ELF-1 (cell line): ENCODE results near the gene C1orf35.

ENCODE experiments used
- DNase-seq: peaks from one replicate; pipeline ENCODE4 v3.0.0-alpha.2; 2016; ENCODE audit warnings: low read depth, low spot score

Gene C1orf35

DNA sequence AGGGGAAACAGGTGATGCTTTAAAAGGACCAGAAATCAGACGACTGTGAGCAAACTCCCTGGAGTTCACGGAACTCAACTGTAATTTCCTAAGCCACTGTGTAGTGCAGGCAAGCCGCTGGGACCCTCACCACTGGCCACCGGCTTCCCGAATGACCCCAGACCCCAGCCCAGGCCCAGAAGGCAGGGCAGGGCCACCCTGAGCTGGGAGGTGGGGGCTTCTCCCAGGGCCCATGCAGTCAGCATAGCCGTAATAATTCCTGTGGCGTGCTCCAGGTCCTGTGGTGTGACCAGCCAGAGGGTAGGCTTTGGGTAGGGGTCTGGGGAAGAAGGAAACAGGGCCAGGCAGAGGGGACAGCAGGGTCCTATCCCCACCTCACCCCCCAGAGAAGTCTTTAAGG lies 24.1 kb downstream of the C1orf35 start:
- DNase-seq: no peak

DNA sequence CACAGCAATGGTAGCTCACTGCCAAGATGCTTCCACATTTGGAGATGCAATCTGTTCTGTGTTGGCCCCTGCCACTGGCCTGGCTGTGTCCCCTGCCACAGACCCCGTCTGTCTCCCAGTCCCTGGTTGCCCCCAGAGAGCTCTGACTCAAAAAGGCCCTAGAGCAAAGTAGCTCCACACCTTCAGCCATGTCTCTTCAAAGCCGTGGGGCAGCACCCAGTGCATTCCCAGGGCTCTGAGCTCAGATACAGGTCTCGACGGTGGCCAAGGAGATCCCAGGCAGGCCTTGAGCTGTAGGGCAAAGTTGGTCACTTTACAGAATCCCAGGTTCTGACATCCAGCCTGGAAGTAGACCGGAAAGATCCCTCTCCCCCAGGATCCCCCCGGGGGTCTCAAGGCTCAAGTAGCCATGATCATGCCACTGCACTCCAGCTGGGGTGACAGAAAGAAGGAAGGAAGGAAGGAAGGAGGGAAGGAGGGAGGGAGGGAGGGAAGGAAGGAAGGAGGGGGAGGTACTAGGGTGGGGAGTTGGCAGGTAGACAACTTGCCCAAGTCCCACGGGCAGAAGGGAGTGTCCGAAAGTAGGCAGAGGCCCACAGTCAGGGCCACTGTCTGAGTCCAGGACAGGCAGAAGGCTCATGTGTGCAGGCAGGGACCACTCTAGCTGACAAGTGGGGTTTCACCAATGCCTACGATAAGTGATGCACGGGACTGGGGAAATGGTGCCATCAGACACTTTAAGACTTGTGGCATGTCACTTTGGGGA lies 25.4 kb downstream of the C1orf35 start:
- no peak for DNase-seq

DNA sequence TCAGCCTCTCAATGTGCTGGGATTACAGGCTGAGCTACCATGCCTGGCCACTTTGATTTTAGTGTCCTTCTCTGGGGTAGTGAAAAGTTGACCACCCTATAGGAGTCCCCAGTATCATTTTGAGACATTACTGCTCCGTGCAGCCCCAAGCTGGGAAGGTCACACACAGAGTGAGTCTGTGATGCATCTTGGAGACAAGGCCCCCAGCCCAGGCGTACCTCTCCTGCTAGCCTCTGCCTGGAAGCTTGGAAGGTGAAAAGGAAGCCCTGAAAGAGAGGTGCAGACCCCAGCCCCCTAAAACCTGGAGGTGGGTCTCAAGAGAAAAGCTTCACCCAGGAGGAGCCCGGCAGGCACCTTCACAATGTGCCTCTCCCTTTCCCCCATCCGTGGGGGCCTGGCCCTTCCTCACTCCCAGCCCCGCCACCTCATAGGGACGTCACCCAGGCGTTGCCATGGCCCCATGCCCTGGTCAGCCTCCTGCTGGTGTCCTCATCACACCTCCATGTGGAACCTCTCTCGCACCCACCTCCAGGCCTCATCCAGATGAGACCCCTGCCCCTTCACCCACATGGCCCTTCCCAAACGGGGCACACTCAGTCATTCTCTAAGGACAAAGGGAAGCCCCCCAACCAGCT lies 26.2 kb downstream of the C1orf35 start:
- no peak for DNase-seq

DNA sequence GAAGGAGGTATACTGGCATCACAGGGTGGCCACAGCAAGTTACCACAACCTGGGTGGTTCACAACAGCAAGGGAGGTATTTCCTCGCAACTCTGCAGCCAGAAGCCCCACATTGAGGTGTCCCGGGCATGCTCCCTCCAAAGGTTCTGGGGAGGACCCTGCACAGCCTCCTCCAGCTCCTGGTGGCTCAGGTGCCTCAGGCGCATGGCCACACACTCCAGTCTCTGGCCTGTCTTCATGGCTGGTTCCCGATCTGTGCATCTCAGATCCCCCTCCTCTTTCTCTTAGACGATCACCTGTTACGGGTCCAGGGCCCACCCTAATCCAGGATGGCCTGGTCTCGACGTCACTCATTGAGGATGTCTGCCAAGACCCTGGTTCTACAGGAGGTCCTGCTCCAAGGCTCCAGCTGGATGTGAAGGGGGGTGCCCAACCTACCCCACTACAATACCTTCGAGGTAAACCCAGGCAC lies 27.3 kb downstream of the C1orf35 start:
- no peak for DNase-seq

DNA sequence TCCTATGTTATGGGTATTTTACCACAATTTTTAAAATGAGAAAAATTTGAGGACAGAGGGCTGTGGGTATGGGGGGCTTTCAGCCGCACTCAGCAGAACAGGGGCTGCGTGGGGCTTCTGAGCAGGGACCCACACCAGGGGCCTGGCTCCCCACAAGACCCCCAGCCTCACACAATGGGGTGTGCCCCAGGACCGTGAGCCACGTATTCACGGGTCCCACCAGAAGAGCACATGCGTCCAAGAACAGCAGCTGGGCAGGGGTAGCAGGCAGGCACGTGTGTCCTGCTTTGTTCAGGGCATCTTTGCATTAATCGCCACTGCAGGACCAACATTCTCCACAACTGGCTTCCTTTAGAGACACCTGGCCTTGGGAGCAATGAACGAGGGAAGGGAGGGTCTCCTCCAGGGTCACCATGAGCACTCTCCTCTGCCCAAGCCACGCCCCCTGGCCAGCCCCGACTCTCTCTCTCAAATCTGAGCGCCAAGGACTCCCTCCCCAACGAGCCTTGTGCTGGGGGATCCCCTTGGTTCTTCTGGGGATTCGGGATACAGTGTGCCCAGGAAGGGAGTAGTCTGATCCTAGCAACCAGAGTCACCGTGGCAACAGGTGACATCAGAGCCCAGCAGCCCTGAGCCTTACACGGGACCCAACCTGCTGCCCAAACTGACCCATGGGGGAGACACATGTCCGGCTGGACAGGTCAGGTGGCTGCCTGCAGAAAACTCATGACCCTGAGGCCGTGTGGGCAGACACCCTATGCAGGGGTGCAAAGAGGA lies 28.0 kb downstream of the C1orf35 start:
- no peak for DNase-seq

DNA sequence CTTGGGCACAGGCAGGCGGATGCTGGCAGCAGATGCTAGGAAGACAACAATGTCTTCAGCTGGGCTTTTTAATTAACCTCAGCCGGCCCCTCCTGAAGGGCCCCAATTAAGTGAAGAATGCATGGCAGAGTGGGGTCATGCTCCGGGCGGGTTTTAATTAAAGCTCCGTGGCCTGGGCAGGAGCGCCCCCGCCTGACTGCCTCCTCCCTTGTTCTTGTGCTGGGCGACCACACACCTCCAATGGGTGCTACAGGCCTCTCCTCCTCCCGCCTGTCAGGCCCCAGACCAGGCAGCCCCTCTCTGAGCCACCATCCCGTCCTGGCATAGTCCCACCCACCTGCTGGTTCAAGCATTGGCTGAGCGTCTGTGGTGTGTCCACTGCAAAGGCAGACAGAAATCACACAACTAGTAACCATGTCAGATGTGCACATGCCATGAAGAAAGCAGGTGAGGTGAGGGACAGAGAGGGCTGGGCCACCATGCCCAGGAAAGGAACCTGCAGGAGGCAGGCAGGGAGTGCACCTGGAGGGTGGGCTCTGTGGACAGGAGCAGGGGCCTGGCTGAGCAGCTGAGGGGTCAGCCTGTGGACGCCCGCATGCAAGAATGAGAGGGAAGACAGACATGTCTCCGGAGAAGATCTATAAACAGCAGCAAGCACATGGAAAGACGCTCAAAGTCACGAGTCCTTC lies 29.1 kb downstream of the C1orf35 start:
- DNase-seq: peak; percentile 91

- DNase-seq: no peak
Measured at GRCh38 chr1:228073061-228073856, 29.9 kb downstream of the C1orf35 start.

GRCh38 chr1:228072658-228073043 lies 30.5 kb downstream of the C1orf35 start:
- no peak for DNase-seq

GRCh38 chr1:228071839-228072657 lies 31.1 kb downstream of the C1orf35 start:
- peak; percentile 1 for DNase-seq

- DNase-seq: no peak
Measured at GRCh38 chr1:228070851-228071250, 32.3 kb downstream of the C1orf35 start.

DNA sequence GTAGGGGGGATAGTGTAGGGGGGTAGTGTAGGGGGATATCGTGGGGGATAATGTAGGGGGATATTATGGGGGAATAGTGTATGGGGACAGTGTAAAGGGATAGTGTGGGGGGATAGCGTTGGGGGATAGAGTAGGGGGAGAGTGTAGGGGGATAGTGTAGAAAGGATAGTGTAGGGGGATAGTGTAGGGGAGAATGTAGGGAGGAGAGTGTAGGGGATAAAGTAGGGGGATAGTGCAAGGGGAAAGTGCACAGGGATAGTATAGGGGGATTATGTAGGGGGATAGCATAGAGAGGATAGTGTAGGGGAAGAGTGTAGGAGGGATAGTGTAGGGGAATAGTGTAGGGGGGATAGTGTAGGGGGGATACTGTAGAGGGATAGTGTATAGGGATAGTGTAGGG lies 33.0 kb downstream of the C1orf35 start:
- DNase-seq: no peak

DNA sequence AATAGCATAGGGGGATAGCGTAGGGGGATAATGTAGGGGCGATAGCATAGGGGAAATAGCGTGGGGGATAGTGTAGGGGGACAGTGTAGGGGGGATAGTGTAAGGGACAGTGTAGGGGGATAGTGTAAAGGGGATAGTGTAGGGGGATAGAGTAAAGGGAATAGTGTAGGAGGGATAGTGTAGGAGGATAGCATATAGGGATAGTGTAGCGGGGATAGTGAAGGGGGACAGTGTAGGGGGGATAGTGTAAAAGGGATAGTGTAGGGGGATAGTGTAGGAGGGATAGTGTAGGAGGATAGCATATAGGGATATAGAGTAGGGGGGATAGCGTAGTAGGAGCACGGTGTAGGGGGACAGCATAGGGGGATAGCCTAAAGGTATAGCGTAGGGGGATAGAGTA lies 34.8 kb downstream of the C1orf35 start:
- DNase-seq: no peak

DNA sequence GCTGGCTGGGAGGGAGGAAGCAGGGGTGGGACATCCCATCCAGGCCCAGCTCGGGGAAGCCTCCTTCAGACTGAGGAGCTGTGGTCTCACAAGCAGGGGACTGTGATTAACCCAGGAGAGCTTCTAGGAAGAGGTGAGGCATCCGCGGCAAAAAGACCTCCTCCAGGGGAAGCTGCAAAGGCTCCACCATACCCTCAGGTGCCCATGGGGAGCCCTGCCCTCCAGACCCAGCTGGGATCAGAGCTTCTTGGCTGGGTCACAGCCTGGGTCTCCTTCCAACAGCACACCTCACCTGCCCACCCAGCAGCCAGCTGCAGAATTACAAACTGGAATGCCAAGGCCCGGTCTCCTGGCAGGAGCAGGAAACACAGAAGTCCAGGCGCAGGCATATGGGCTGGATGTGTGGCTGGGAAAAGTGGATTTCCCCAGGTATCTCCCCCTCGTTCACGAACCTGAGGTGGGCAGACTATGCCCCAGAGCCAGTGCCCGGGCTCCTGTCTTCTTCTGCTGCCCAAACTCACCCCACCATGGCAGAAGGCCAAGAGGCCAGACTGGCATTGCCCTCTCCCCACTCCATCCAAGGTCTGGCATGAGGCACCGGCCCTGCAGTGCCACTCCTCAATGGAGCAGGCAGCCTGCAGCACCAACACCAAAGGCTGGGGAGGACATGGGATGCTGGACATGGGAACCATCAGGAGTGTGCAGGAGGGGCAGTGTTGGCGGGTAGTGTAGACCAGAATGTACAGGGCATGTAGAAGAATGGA lies 36.1 kb downstream of the C1orf35 start:
- DNase-seq: peak; percentile 47

DNA sequence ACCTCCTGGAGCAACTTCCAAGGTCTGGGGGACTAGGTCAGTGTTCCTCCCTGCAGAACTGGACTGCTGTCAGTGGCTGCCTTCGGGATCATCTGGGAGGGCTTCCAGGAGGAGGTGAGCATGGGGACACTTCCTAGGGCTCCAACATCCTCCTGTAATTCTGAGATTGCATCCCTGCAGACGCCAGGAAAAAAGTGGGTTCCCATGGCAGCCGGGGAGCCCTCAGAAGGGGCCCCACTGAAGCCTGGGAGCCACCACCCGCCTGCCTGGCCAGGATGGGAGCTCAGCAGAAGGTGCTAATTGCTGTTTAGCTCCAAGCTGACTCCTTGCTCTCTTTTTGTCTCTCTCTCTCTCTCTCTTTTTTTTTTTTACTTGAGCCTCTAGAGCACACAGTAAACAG lies 36.7 kb downstream of the C1orf35 start:
- DNase-seq: no peak

- no peak for DNase-seq
Measured at GRCh38 chr1:228065543-228066347, 37.4 kb downstream of the C1orf35 start.

DNA sequence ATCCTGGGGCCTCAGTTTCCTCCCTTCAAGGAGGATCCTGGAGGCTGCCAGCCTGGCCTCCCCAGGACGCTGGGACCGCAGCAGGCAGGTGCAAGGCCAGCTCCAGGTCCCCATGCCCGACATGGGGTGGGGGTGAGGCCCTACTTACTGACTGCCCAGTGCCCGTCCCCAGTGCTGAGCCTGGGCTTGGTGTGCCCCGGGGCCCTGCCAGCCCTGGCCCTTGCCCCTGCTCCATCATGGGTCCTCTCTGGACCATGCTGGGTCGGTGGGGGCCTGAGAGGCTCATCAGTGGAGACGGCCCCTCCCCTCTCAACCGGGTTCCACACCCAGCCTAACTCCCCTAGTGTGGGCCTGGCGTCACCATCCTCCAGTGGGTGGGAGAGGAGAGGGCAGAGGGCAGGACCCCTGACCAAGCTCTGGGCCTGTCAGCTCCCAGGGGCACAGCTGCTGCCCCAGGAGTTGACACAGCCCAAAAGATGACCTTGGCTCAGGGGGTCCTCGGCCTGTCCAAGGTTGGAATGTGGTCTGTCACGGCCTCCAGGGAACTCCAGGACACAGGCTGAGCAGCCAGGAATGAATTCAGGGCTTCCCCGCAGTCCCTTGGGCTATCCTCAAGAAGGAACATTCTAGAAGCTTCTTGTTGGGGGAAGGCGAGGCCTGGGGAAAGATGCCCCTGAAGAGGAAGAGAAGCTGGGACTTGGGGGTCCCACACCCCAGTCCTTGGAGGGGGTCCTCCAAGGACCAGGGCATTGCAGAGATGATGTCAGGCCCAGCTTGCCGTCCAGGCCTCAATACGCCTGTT lies 38.2 kb downstream of the C1orf35 start:
- peak; percentile 14 for DNase-seq

DNA sequence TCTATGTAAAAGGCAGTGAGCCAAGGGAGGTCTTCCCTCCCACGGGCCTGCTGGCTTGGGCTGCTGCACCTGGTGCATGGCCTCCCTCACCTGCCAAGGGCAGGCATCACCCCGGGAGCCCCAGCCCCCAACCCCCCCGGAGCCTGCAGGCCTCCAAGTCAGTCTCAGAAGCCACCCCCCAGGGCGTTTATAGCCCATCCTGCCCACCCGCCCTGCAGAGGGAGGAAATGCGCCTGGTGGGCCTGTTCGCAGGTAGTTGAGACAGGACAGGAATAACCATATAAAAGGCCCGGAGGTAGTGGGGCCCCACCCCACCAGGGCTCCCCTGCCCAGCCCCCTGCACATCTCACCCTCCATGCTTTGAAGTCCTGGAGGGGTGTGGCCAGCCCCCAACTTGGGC lies 38.8 kb downstream of the C1orf35 start:
- peak; percentile 17 for DNase-seq
